IPS DF 4.7 (cell line): ENCODE measurements around the gene MOB4.
"Not testable (repeated sequence)": the region's sequence is repeated elsewhere in the genome, so short reads cannot be mapped to it uniquely, and the experiment has no call there.

Experiments
- DNase-seq: peaks from one replicate; pipeline ENCODE4 v3.0.0-alpha.2; 2013; ENCODE audit warnings: low spot score; ENCODE audit errors: extremely low read depth

The MOB4 gene

DNA sequence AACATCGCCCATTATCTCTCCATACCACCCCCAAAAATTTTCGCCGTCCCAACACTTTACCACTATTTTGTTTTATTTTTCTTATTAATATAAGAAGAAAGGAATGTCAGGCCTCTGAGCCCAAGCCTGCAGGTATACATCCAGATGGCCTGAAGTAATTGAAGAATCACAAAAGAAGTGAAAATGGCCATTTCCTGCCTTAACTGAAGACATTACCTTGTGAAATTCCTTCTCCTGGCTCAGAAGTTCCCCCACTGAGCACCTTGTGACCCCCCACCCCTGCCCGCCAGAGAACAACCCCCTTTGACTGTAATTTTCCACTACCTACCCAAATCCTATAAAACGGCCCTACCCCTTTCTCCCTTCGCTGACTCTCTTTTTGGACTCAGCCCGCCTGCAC is 71.4 kb downstream of the MOB4 start:
- not testable (repeated sequence) for DNase-seq

DNA sequence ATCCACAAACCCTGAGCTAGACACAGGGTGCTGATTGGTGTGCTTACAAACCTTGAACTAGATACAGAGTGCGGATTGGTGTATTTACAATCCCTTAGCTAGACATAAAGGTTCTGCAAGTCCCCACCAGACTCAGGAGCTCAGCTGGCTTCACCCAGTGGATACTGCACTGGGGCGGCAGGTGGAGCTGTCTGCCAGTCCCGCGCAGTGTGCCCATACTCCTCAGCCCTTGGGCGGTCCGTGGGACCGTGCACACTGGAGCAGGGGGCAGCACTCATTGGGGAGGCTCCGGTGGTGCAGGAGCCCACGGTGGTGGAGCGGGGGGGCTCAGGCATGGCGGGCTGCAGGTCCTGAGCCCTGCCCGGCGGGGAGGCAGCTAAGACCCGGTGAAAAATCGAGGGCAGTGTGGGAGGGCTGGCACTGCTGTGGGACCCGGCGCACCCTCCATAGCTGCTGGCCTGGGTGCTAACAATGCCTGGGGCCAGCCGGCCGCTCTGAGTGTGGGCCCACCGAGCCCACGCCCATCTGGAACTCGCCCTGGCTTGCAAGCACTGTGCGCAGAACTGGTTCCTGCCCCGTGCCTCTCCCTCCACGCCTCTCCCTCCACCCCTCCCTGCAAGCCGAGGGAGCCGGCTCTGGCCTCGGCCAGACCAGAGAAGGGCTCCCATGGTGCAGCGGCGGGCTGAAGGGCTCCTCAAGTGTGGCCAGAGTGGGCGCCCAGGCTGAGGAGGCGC is 75.6 kb downstream of the MOB4 start:
- DNase-seq, result no peak

DNA sequence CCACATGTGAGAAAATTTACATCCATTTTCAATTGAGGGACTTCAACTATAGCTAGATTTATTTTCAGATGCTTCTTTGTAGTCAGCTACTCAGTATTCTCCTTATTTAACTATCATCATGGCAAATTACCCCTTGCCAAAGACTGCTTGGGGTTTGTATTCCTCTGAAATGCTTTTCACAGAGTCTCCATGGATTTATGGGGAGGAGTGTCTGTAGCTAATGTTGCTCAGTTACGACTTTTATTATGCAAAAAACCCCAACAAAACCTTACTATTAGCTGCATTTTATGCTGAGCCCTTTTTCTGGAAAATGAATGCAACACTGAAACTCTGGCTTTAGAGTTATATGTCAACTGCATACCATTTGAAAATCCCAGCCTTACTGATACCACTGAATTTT is 80.9 kb downstream of the MOB4 start:
- DNase-seq, result no peak

DNA sequence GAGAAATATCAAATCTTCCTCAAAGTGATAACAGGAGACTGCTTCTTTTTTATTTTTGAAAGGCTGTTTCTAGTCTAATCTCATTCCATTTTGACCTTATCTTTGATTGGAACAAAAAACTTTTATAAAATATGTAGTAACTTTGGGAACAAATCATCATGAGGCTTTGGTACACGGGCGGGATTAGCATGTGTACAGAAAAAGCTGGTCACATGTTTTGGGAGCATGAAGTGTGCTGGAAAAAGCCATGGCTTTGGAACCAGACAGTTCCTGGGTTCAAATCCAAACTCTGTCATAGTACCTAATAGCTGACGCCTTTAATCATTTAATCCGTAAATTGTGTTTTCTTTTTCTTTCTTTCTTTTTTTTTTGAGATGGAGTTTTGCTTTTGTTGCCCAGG is 81.3 kb downstream of the MOB4 start:
- DNase-seq, result no peak

DNA sequence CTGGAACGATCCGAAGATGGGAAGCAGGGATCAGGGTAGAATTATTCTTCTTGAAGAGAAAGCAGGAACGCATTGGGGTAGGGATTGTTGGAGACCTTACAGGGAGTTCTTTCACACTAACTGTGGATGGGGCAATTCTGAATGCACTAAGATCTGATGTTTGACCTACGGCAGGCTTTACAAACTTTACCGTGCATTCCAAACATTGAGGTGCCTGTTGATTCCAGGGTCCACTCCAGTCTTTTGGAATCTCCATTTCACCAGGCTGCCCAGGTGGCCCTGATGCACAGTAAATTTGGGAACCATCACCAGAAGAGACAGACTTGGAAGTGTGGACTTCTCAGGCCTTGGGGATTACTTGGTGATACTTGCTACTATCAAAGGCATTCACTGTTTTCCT is 82.6 kb downstream of the MOB4 start:
- DNase-seq, result no peak

DNA sequence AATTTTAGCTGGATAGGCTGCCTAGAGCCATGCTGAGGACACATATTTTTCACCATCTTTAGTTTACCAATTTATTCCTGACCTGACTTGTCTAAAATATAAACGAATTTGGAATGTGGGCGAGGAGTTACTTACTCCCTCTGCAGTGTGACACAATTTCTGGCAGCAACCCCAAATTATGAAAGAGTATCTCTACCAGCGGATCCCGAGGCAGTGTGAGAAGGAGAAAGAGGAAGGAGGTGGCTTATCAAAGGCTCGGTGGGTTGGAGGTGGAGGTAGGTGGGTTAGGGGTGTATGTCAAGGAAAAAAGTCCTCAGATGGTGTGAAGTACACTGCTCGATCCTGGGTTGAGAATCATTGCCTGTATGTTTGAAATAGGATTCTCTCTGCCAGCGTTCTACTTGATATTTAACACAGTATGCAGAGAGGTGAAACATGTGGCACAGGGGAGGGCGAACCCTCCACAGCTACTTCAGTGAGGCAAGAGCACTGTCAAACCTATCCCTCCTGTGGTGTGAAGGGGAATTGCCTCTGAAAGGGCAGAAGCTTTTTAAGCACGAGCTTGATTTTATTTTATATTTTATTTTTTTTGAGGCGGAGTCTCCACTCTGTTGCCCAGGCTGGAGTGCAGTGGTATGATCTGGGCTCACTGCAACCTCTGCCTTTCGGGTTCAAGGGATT is 83.6 kb downstream of the MOB4 start:
- DNase-seq, result no peak

DNA sequence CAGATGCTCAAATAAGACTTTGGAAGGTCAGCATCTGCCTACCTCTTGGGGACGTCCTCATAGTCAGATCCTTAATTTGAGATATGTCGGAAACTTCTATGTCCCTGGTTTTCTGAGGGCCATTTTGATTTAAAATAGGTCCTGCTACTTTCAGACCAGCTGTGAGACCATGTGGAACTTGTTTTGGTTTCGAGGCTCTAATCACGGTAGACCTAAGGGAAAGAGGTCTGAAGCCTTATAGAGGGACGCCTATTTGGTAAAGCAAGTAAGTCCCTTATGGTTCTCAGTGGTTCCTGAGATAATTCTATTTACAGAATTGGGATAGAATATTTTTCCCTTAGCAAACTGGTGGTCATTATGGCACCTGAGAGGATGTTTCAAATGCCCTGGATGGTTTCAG is 84.4 kb downstream of the MOB4 start:
- no peak for DNase-seq

DNA sequence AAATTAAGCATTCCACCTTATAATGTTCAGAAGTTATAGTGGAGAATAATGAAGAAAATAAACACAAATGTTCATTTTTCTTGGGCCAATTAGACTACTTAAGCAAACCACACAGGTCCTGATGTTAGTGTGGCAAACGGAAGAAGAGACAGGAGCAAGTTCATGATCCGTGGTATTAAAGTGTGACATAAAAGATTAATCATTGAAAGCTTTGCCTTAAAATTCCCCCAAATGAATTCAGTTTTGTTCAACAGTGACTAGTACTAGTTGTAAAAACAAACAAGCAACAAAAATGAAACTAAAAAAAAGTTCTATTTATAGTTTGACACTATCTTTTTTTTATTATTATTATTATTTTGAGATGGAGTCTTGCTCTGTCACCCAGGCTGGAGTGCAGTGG is 85.9 kb downstream of the MOB4 start:
- no peak for DNase-seq
